CD4-positive, alpha-beta memory T cell (primary cell): ENCODE data around the gene C2CD2. TPM values are rescaled to one million over a fixed set of nuclear protein-coding genes. Genes with fewer than 3 reads are reported as not detected.
A peak's percentile ranks its signal among the peaks of the same experiment; 100 is the strongest.
"Not testable (repeated sequence)": the region's sequence is repeated elsewhere in the genome, so short reads cannot be mapped to it uniquely, and the experiment has no call there.

Experiments used
- CTCF ChIA-PET: fragments of 350-600 bp; sonication (Branson Sonifier 250); formaldehyde crosslinking; loops from one replicate; lab custom pipeline; 2021; ENCODE audit warnings: inconsistent platforms; ENCODE audit not compliant: partially characterized antibody; lab: Charles Lee
- POLR2A ChIA-PET: fragments of 350-600 bp; sonication (Branson Sonifier 250); formaldehyde crosslinking; loops from one replicate; lab custom pipeline; 2021; ENCODE audit not compliant: partially characterized antibody; lab: Charles Lee
- DNase-seq, 5 donors: peaks; one replicate each; pipeline versions ENCODE4 v3.0.0 to v3.0.0-alpha.2; 2020 to 2022; ENCODE audit warnings: mixed read lengths in 1 of 5
- H3K27ac ChIP-seq: one replicate; pipeline ENCODE4 v1.7.0; 2013; ENCODE audit warnings: low read depth, low read length
- H3K27me3 ChIP-seq: 2 replicates; pipeline ENCODE4 v1.7.0; 2013; ENCODE audit warnings: mild to moderate bottlenecking, low read length, moderate library complexity; ENCODE audit not compliant: insufficient read depth
- H3K36me3 ChIP-seq: 2 replicates; pipeline ENCODE4 v1.7.0; 2013; ENCODE audit warnings: mild to moderate bottlenecking, low read length, moderate library complexity; ENCODE audit not compliant: insufficient read depth
- H3K4me1 ChIP-seq: 2 replicates; pipeline ENCODE4 v1.7.0; 2013; ENCODE audit warnings: mild to moderate bottlenecking, low read length, moderate library complexity; ENCODE audit not compliant: insufficient read depth
- H3K4me3 ChIP-seq, 2 donors: one replicate each; pipeline ENCODE4 v1.7.0; 2013; ENCODE audit warnings: low read length in 2 of 2, mild to moderate bottlenecking in 1 of 2
- H3K9me3 ChIP-seq, 2 donors: one replicate each; pipeline ENCODE4 v1.7.0; 2013; ENCODE audit warnings: low read length in 2 of 2, control low read depth in 1 of 2; ENCODE audit not compliant: control insufficient read depth in 1 of 2
- H3K27ac Mint-ChIP-seq, 7 donors: one replicate each; pipeline ENCODE4 v1.8.0; 2020 to 2021; ENCODE audit warnings: mixed read lengths in 7 of 7, mild to moderate bottlenecking in 6 of 7, inconsistent platforms in 3 of 7, moderate library complexity in 3 of 7
- H3K27me3 Mint-ChIP-seq, 2 donors: one replicate each; pipeline ENCODE4 v1.8.0; 2020 to 2021; ENCODE audit warnings: mixed read lengths in 2 of 2
- H3K36me3 Mint-ChIP-seq, 2 donors: one replicate each; pipeline ENCODE4 v1.8.0; 2020 to 2021; ENCODE audit warnings: mixed read lengths in 2 of 2, inconsistent platforms in 1 of 2, mild to moderate bottlenecking in 1 of 2
- H3K4me1 Mint-ChIP-seq, 4 donors: one replicate each; pipeline ENCODE4 v1.8.0; 2020 to 2021; ENCODE audit warnings: mixed read lengths in 4 of 4, mild to moderate bottlenecking in 1 of 4
- H3K4me3 Mint-ChIP-seq, 8 donors: one replicate each; pipeline ENCODE4 v1.8.0; 2020 to 2021; ENCODE audit warnings: mixed read lengths in 8 of 8, mild to moderate bottlenecking in 7 of 8, moderate library complexity in 6 of 8, inconsistent platforms in 3 of 8
- H3K9me3 Mint-ChIP-seq, 8 donors: one replicate each; pipeline ENCODE4 v1.8.0; 2020 to 2021; ENCODE audit warnings: mixed read lengths in 8 of 8, mild to moderate bottlenecking in 5 of 8, inconsistent platforms in 3 of 8, moderate library complexity in 1 of 8
- intact Hi-C: fragments of 100-400 bp; cut with micrococcal nuclease; formaldehyde crosslinking; loops from one replicate; pipeline ENCODE4 v1.15.1; 2023
- polyA plus RNA-seq, 2 donors: library from polyadenylated mRNA; unstranded; fragments of 300-500 nt; fragmentation: Illumina TruSeq; gene quantifications; one replicate each; pipeline ENCODE4 v1.2.3, GENCODE V29; 2021
- total RNA-seq, 2 experiments: library from RNA; stranded (reverse); gene quantifications; one replicate each; pipeline ENCODE4 v1.2.3, GENCODE V29; 2021

Gene C2CD2
- total and polyA plus RNA-seq, 4 experiments from 2014 or later = 1.9 to 11.0 (median 7.0) TPM

DNA sequence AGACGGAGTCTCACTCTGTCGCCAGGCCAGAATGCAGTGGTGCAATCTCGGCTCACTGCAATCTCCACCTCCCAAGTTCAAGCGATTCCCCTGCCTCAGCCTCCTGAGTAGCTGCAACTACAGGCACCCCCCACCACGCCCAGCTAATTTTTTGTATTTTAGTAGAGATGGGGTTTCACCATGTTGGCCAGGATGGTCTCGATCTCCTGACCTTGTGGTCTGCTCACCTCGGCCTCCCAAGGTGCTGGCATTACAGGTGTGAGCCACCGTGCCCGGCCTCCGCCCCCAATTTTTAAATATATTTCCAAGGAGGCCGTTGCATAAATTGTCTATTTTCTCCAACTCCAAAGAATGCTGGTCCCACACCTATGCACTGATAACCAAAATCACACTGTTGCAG is 5.9 kb upstream of the C2CD2 start:
- not testable (repeated sequence) for H3K27ac Mint-ChIP-seq
- peaks cover 16 to 17% of the 10 kb centered on the region in 2 donors for H3K27me3 Mint-ChIP-seq

DNA sequence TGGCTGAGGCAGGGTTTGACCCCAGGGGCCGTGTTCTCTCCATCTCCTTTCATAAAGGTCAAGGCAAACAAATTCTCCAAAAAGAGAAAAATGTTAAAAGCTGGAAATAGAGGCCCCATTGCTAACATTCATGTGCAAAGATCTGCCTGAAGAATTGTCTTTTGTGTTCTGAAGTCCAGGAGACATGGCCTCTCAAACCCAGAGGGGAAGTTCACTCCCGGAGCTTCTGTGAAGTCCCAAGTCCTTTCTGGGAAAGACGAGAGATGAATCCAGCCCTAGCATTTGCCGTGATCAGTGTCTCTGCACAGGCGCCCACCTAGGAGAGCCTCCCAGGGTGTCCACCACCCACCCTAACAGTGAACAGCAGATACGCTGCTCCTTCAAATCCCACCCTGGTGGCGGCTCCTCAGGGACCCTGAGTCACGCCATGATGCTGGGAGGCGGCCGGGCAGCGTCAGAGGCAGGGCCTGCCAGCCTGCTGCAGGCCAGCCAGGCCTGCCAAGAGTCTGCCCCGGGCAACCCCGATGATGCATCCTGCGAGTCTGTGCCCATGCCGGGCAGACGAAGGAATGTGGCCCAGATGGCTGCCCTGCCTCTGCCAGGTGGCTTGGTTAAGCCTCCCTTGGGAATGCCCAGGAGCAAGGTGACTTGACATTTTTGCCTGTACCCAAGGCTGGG is 5.2 kb upstream of the C2CD2 start:
- CTCF ChIA-PET = interaction anchor here (1.7 kb wide), 1 partner anchor 149 kb away, joined by 7 read pairs; no protein-coding TSS in a partner anchor
- no peak overlapping the region for H3K4me3 ChIP-seq
- POLR2A ChIA-PET = no interaction called here

More for the DNA sequence above, 5.9 kb upstream of the C2CD2 start:
- POLR2A ChIA-PET, H3K4me3 ChIP-seq, H3K36me3 Mint-ChIP-seq, CTCF ChIA-PET, DNase-seq, intact Hi-C loops, H3K9me3 Mint-ChIP-seq, H3K4me3 Mint-ChIP-seq, H3K4me1 ChIP-seq, H3K27ac ChIP-seq, H3K27me3 ChIP-seq, H3K36me3 ChIP-seq, H3K4me1 Mint-ChIP-seq, H3K9me3 ChIP-seq: not testable (repeated sequence)

GRCh38 chr21:41957991-41958766 is 4.4 kb upstream of the C2CD2 start:
- no peak overlapping the region for H3K27ac ChIP-seq
- CTCF ChIA-PET = interaction anchor here (1.7 kb wide), 1 partner anchor 150 kb away, joined by 7 read pairs; no protein-coding TSS in a partner anchor

More for the DNA sequence above, 5.2 kb upstream of the C2CD2 start:
- no peak for DNase-seq
- H3K36me3 Mint-ChIP-seq = no peaks in the 10 kb centered on the region
- H3K9me3 Mint-ChIP-seq = no peaks in the 10 kb centered on the region
- H3K9me3 ChIP-seq = no peaks in the 10 kb centered on the region
- intact Hi-C loops = no loop called here
- no peak overlapping the region for H3K4me3 Mint-ChIP-seq
- peaks cover 0 to 12% (median 5%) of the 10 kb centered on the region in 4 donors for H3K4me1 Mint-ChIP-seq
- H3K27me3 ChIP-seq = no peaks in the 10 kb centered on the region
- H3K36me3 ChIP-seq = no peaks in the 10 kb centered on the region
- peaks cover 6% of the 10 kb centered on the region for H3K4me1 ChIP-seq
- H3K27ac Mint-ChIP-seq = no peak overlapping the region
- H3K27me3 Mint-ChIP-seq = peaks cover 17 to 20% of the 10 kb centered on the region in 2 donors
- no peak overlapping the region for H3K27ac ChIP-seq

GRCh38 chr21:41956926-41957729 is 3.3 kb upstream of the C2CD2 start:
- no peak overlapping the region for H3K27ac Mint-ChIP-seq
- H3K4me3 ChIP-seq = no peak overlapping the region
- no peaks in the 10 kb centered on the region for H3K9me3 ChIP-seq
- H3K27me3 Mint-ChIP-seq = peaks cover 16 to 25% of the 10 kb centered on the region in 2 donors
- CTCF ChIA-PET = interaction anchor here (1.7 kb wide), 1 partner anchor 151 kb away, joined by 7 read pairs; no protein-coding TSS in a partner anchor
- peaks cover 6% of the 10 kb centered on the region for H3K4me1 ChIP-seq
- intact Hi-C loops = no loop called here
- H3K36me3 Mint-ChIP-seq = no peaks in the 10 kb centered on the region
- DNase-seq = no peak
- H3K27me3 ChIP-seq = no peaks in the 10 kb centered on the region
- H3K4me1 Mint-ChIP-seq = peaks cover 2 to 18% (median 9%) of the 10 kb centered on the region in 4 donors
- peak overlapping the region in 1 of 8 donors; percentile 44 for H3K4me3 Mint-ChIP-seq
- H3K36me3 ChIP-seq = no peaks in the 10 kb centered on the region
- no peaks in the 10 kb centered on the region for H3K9me3 Mint-ChIP-seq
- POLR2A ChIA-PET = no interaction called here
- H3K27ac ChIP-seq = no peak overlapping the region

More at GRCh38 chr21:41957991-41958766, 4.4 kb upstream of the C2CD2 start:
- no peaks in the 10 kb centered on the region for H3K9me3 ChIP-seq
- Mint-ChIP-seq H3K4me3 (no peak overlapping the region), H3K36me3 (no peaks in the 10 kb centered on the region), H3K9me3 (no peaks in the 10 kb centered on the region), H3K27ac (no peak overlapping the region), H3K4me1 (peaks cover 0 to 12% (median 5%) of the 10 kb centered on the region in 4 donors), H3K27me3 (peaks cover 17 to 20% of the 10 kb centered on the region in 2 donors)
- DNase-seq = no peak
- POLR2A ChIA-PET = no interaction called here
- no peak overlapping the region for H3K4me3 ChIP-seq
- H3K27me3 ChIP-seq = no peaks in the 10 kb centered on the region
- intact Hi-C loops = no loop called here
- peaks cover 6% of the 10 kb centered on the region for H3K4me1 ChIP-seq
- H3K36me3 ChIP-seq = no peaks in the 10 kb centered on the region

DNA sequence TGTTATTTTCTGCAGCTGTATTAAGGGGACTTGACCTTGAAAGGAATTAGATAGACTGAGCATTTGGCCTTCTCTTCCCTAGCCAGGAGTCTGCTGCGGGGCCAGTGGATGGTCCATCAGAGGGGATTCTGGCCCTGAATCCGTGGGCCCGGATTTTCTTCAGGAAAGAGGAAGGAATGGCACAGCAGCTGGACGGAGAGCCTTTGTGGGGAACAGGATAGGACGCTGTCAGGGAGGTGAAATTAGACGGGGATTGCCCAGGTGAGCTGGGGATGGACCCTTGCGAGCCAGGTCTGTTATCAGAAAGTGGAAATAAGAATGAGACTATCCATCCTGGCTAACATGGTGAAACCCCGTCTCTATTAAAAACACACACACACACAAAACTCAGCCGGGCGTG is 1.7 kb upstream of the C2CD2 start:
- ChIA-PET POLR2A (interaction anchor here (1.1 kb wide), 1 partner anchor 152 kb away, joined by 3 read pairs; no protein-coding TSS in a partner anchor), CTCF (no interaction called here)
- Histone ChIP-seq H3K27me3 (no peaks in the 10 kb centered on the region), H3K36me3 (no peaks in the 10 kb centered on the region), H3K4me3 (no peak overlapping the region), H3K27ac (no peak overlapping the region), H3K4me1 (peaks cover 6% of the 10 kb centered on the region), H3K9me3 (no peaks in the 10 kb centered on the region)
- intact Hi-C loops = no loop called here
- H3K27ac Mint-ChIP-seq = no peak overlapping the region
- H3K27me3 Mint-ChIP-seq = peaks cover 11 to 26% of the 10 kb centered on the region in 2 donors
- peaks cover 3 to 16% (median 7%) of the 10 kb centered on the region in 4 donors for H3K4me1 Mint-ChIP-seq
- H3K4me3 Mint-ChIP-seq = no peak overlapping the region
- no peaks in the 10 kb centered on the region for H3K9me3 Mint-ChIP-seq
- no peaks in the 10 kb centered on the region for H3K36me3 Mint-ChIP-seq
- DNase-seq = no peak

GRCh38 chr21:41954654-41955499 is 1.1 kb upstream of the C2CD2 start:
- ChIA-PET POLR2A (interaction anchor here (1.1 kb wide), 1 partner anchor 153 kb away, joined by 3 read pairs; no protein-coding TSS in a partner anchor), CTCF (no interaction called here)
- Mint-ChIP-seq H3K27ac (peak overlapping the region in 2 of 7 donors; percentile 32 to 39), H3K9me3 (no peaks in the 10 kb centered on the region), H3K4me3 (peak overlapping the region in 7 of 8 donors; percentile 7 to 75 (median 51)), H3K4me1 (peaks cover 3 to 16% (median 7%) of the 10 kb centered on the region in 4 donors), H3K27me3 (peaks cover 11 to 26% of the 10 kb centered on the region in 2 donors), H3K36me3 (no peaks in the 10 kb centered on the region)
- H3K4me3 ChIP-seq = no peak overlapping the region
- no peak for DNase-seq
- H3K27me3 ChIP-seq = no peaks in the 10 kb centered on the region
- no peaks in the 10 kb centered on the region for H3K36me3 ChIP-seq
- intact Hi-C loops = no loop called here
- H3K4me1 ChIP-seq = peaks cover 6% of the 10 kb centered on the region
- H3K9me3 ChIP-seq = no peaks in the 10 kb centered on the region
- no peak overlapping the region for H3K27ac ChIP-seq
